HG03025 (cell line): ENCODE results near the gene DGKI.

Experiments
- ATAC-seq: cut with Tn5 transposase; IDR thresholded peaks from one replicate; pipeline ENCODE4 v1.9.1; 2021; ENCODE audit warnings: mild to moderate bottlenecking, moderate library complexity; ENCODE audit not compliant: unreplicated experiment, low FRiP score

DGKI gene

GRCh38 chr7:137335814-137336213 lies 511.0 kb downstream of the DGKI start:
- no peak for ATAC-seq

- ATAC-seq, result no peak
Observed at GRCh38 chr7:137331378-137331777, 515.4 kb downstream of the DGKI start.
